OCI-LY1 (cell line): ENCODE measurements around the gene SLC39A11.

Experiments used
- EZH2 ChIP-seq: fragments of 200-600 bp; sonication (generic), shearing (Covaris generic); IDR thresholded peaks from 2 replicates; pipeline ENCODE4 v1.8.0; 2017; ENCODE audit warnings: borderline replicate concordance, mixed run types, mild to moderate bottlenecking, antibody characterized with exemption, low read length, moderate library complexity, mixed read lengths
- TF ChIP-seq, protein P1 (sequence below): fragments of 200-600 bp; sonication (generic), shearing (Covaris generic); IDR thresholded peaks from 2 replicates; pipeline ENCODE4 v1.5.1; 2017; ENCODE audit warnings: mild to moderate bottlenecking, antibody characterized with exemption, low read length, moderate library complexity, mixed read lengths

DNA sequence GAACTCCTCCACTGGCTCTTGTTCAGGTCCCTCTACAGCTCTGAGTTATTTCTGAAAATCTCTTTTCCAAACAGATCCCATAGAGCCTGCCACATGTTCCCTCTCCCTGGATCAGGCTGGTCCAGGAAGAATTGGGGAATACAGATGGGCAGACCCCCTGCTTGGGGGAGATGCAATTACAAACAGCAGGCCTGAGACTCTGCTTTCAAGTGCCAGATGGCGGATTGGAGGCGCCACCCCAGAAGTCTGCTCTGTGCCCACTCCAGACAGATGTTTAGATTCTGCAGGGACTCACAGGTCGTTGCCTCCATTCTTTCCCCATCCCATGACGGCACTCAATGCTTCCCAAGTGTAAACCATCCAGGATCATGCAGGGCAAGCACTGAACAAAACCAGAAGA, 316.6 kb downstream of the SLC39A11 start:
- TF ChIP-seq, protein P1, sequence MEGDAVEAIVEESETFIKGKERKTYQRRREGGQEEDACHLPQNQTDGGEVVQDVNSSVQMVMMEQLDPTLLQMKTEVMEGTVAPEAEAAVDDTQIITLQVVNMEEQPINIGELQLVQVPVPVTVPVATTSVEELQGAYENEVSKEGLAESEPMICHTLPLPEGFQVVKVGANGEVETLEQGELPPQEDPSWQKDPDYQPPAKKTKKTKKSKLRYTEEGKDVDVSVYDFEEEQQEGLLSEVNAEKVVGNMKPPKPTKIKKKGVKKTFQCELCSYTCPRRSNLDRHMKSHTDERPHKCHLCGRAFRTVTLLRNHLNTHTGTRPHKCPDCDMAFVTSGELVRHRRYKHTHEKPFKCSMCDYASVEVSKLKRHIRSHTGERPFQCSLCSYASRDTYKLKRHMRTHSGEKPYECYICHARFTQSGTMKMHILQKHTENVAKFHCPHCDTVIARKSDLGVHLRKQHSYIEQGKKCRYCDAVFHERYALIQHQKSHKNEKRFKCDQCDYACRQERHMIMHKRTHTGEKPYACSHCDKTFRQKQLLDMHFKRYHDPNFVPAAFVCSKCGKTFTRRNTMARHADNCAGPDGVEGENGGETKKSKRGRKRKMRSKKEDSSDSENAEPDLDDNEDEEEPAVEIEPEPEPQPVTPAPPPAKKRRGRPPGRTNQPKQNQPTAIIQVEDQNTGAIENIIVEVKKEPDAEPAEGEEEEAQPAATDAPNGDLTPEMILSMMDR, result no peak
- TF ChIP-seq EZH2, result no peak
